ENCODE measurements around the gene FHL1.

FHL1 gene

GRCh38 chrX:136176399-136176825 lies 29.1 kb downstream of the FHL1 start:
- Mint-ChIP-seq H3K4me1 (no peaks in the 10 kb centered on the region), H3K27ac (ENCODE audit: low read depth) (no peak overlapping the region), H3K27me3 (no peaks in the 10 kb centered on the region), H3K4me3 (no peak overlapping the region), H3K9me3 (no peaks in the 10 kb centered on the region), H3K36me3 (ENCODE audit: insufficient read depth) (peaks cover 2% of the 10 kb centered on the region)
- no peak for DNase-seq (ENCODE audit: low spot score in 2 of 2)
- ATAC-seq (replicated peaks; ENCODE audit: extremely low read depth, poor library complexity, severe bottlenecking) = no peak

- Mint-ChIP-seq H3K4me1 (no peaks in the 10 kb centered on the region), H3K36me3 (ENCODE audit: insufficient read depth) (no peaks in the 10 kb centered on the region), H3K9me3 (no peaks in the 10 kb centered on the region), H3K27ac (ENCODE audit: low read depth) (no peak overlapping the region), H3K27me3 (no peaks in the 10 kb centered on the region), H3K4me3 (no peak overlapping the region)
- no peak for ATAC-seq (replicated peaks; ENCODE audit: extremely low read depth, poor library complexity, severe bottlenecking)
- DNase-seq (ENCODE audit: low spot score in 2 of 2) = no peak
These were observed 31.8 kb downstream of the FHL1 start for GRCh38 chrX:136179133-136179532.

GRCh38 chrX:136182414-136182813 lies 35.1 kb downstream of the FHL1 start:
- Mint-ChIP-seq H3K4me3 (no peak overlapping the region), H3K27me3 (no peaks in the 10 kb centered on the region), H3K27ac (ENCODE audit: low read depth) (no peak overlapping the region), H3K4me1 (no peaks in the 10 kb centered on the region), H3K36me3 (ENCODE audit: insufficient read depth) (no peaks in the 10 kb centered on the region), H3K9me3 (no peaks in the 10 kb centered on the region)
- DNase-seq (ENCODE audit: low spot score in 2 of 2) (no peak), ATAC-seq (replicated peaks; ENCODE audit: extremely low read depth, poor library complexity, severe bottlenecking) (no peak)

GRCh38 chrX:136183172-136183571 lies 35.8 kb downstream of the FHL1 start:
- Mint-ChIP-seq H3K36me3 (ENCODE audit: insufficient read depth) (no peaks in the 10 kb centered on the region), H3K27ac (ENCODE audit: low read depth) (no peak overlapping the region), H3K9me3 (no peaks in the 10 kb centered on the region), H3K4me1 (no peaks in the 10 kb centered on the region), H3K27me3 (no peaks in the 10 kb centered on the region), H3K4me3 (no peak overlapping the region)
- ATAC-seq (replicated peaks; ENCODE audit: extremely low read depth, poor library complexity, severe bottlenecking) = no peak
- no peak for DNase-seq (ENCODE audit: low spot score in 2 of 2)

GRCh38 chrX:136183917-136184316 lies 36.6 kb downstream of the FHL1 start:
- Mint-ChIP-seq H3K27me3 (no peaks in the 10 kb centered on the region), H3K27ac (ENCODE audit: low read depth) (no peak overlapping the region), H3K36me3 (ENCODE audit: insufficient read depth) (no peaks in the 10 kb centered on the region), H3K4me3 (no peak overlapping the region), H3K4me1 (no peaks in the 10 kb centered on the region), H3K9me3 (no peaks in the 10 kb centered on the region)
- ATAC-seq (replicated peaks; ENCODE audit: extremely low read depth, poor library complexity, severe bottlenecking) (no peak), DNase-seq (ENCODE audit: low spot score in 2 of 2) (no peak)

- Mint-ChIP-seq H3K9me3 (no peaks in the 10 kb centered on the region), H3K36me3 (ENCODE audit: insufficient read depth) (no peaks in the 10 kb centered on the region), H3K27ac (ENCODE audit: low read depth) (no peak overlapping the region), H3K4me1 (no peaks in the 10 kb centered on the region), H3K27me3 (no peaks in the 10 kb centered on the region), H3K4me3 (no peak overlapping the region)
- no peak for DNase-seq (ENCODE audit: low spot score in 2 of 2)
- no peak for ATAC-seq (replicated peaks; ENCODE audit: extremely low read depth, poor library complexity, severe bottlenecking)
These were observed 38.2 kb downstream of the FHL1 start for GRCh38 chrX:136185401-136186022.

GRCh38 chrX:136186023-136186413 lies 38.7 kb downstream of the FHL1 start:
- Mint-ChIP-seq H3K4me3 (no peak overlapping the region), H3K27ac (ENCODE audit: low read depth) (no peak overlapping the region), H3K9me3 (no peaks in the 10 kb centered on the region), H3K36me3 (ENCODE audit: insufficient read depth) (no peaks in the 10 kb centered on the region), H3K4me1 (no peaks in the 10 kb centered on the region), H3K27me3 (no peaks in the 10 kb centered on the region)
- ATAC-seq (replicated peaks; ENCODE audit: extremely low read depth, poor library complexity, severe bottlenecking) = no peak
- no peak for DNase-seq (ENCODE audit: low spot score in 2 of 2)

- DNase-seq (ENCODE audit: low spot score in 2 of 2) (no peak), ATAC-seq (replicated peaks; ENCODE audit: extremely low read depth, poor library complexity, severe bottlenecking) (no peak)
- Mint-ChIP-seq H3K4me1 (peaks cover 20% of the 10 kb centered on the region), H3K36me3 (ENCODE audit: insufficient read depth) (no peaks in the 10 kb centered on the region), H3K4me3 (no peak overlapping the region), H3K27me3 (no peaks in the 10 kb centered on the region), H3K9me3 (no peaks in the 10 kb centered on the region), H3K27ac (ENCODE audit: low read depth) (no peak overlapping the region)
These were observed 41.9 kb downstream of the FHL1 start for GRCh38 chrX:136189222-136189621.

GRCh38 chrX:136190038-136190713 lies 42.8 kb downstream of the FHL1 start:
- Mint-ChIP-seq H3K4me3 (no peak overlapping the region), H3K4me1 (peaks cover 21% of the 10 kb centered on the region), H3K36me3 (ENCODE audit: insufficient read depth) (no peaks in the 10 kb centered on the region), H3K27me3 (no peaks in the 10 kb centered on the region), H3K27ac (ENCODE audit: low read depth) (no peak overlapping the region), H3K9me3 (no peaks in the 10 kb centered on the region)
- DNase-seq (ENCODE audit: low spot score in 2 of 2) = no peak
- ATAC-seq (replicated peaks; ENCODE audit: extremely low read depth, poor library complexity, severe bottlenecking) = no peak

- Mint-ChIP-seq H3K4me1 (peaks cover 21% of the 10 kb centered on the region), H3K27ac (ENCODE audit: low read depth) (no peak overlapping the region), H3K36me3 (ENCODE audit: insufficient read depth) (no peaks in the 10 kb centered on the region), H3K27me3 (no peaks in the 10 kb centered on the region), H3K9me3 (no peaks in the 10 kb centered on the region), H3K4me3 (no peak overlapping the region)
- DNase-seq (ENCODE audit: low spot score in 2 of 2) (no peak), ATAC-seq (replicated peaks; ENCODE audit: extremely low read depth, poor library complexity, severe bottlenecking) (no peak)
These were observed 43.8 kb downstream of the FHL1 start for GRCh38 chrX:136191171-136191570.

GRCh38 chrX:136192135-136192534 lies 44.8 kb downstream of the FHL1 start:
- Mint-ChIP-seq H3K27me3 (no peaks in the 10 kb centered on the region), H3K27ac (ENCODE audit: low read depth) (no peak overlapping the region), H3K9me3 (no peaks in the 10 kb centered on the region), H3K4me1 (peaks cover 21% of the 10 kb centered on the region), H3K36me3 (ENCODE audit: insufficient read depth) (no peaks in the 10 kb centered on the region), H3K4me3 (no peak overlapping the region)
- DNase-seq (ENCODE audit: low spot score in 2 of 2) (no peak), ATAC-seq (replicated peaks; ENCODE audit: extremely low read depth, poor library complexity, severe bottlenecking) (no peak)

- Mint-ChIP-seq H3K4me1 (peaks cover 21% of the 10 kb centered on the region), H3K27me3 (no peaks in the 10 kb centered on the region), H3K9me3 (no peaks in the 10 kb centered on the region), H3K36me3 (ENCODE audit: insufficient read depth) (no peaks in the 10 kb centered on the region), H3K27ac (ENCODE audit: low read depth) (peak overlapping the region; percentile 12), H3K4me3 (no peak overlapping the region)
- ATAC-seq (replicated peaks; ENCODE audit: extremely low read depth, poor library complexity, severe bottlenecking) = no peak
- no peak for DNase-seq (ENCODE audit: low spot score in 2 of 2)
These were observed 45.6 kb downstream of the FHL1 start for GRCh38 chrX:136192839-136193414.

GRCh38 chrX:136193771-136194170 lies 46.4 kb downstream of the FHL1 start:
- ATAC-seq (replicated peaks; ENCODE audit: extremely low read depth, poor library complexity, severe bottlenecking) (no peak), DNase-seq (ENCODE audit: low spot score in 2 of 2) (no peak)
- Mint-ChIP-seq H3K4me1 (peaks cover 21% of the 10 kb centered on the region), H3K4me3 (peak overlapping the region; percentile 10), H3K27ac (ENCODE audit: low read depth) (peak overlapping the region; percentile 12), H3K36me3 (ENCODE audit: insufficient read depth) (no peaks in the 10 kb centered on the region), H3K27me3 (no peaks in the 10 kb centered on the region), H3K9me3 (no peaks in the 10 kb centered on the region)
